Smooth muscle cell (in vitro differentiated cells): Measurements from ENCODE around the gene TMEM247. TPM values are rescaled to one million over a fixed set of nuclear protein-coding genes. Genes with fewer than 3 reads are reported as not detected.
A peak's percentile ranks its signal among the peaks of the same experiment; 100 is the strongest.

Experiments used
- DNase-seq: peaks from one replicate; lab custom pipeline; 2025; ENCODE audit not compliant: unreplicated experiment; lab: John Stamatoyannopoulos, UW
- H2AFZ ChIP-seq: fragments of 200-600 bp; sonication (generic); 2 replicates; pipeline ENCODE4 v1.6.0; 2016; ENCODE audit warnings: antibody characterized with exemption, low read depth, mild to moderate bottlenecking
- H3F3A ChIP-seq: fragments of 200-600 bp; sonication (generic); 2 replicates; pipeline ENCODE4 v1.6.0; 2017; ENCODE audit warnings: antibody characterized with exemption, low read depth
- H3K27ac ChIP-seq: fragments of 200-600 bp; sonication (generic); 2 replicates; pipeline ENCODE4 v1.5.1; 2016; ENCODE audit warnings: low read depth, mild to moderate bottlenecking
- H3K27me3 ChIP-seq: fragments of 200-600 bp; sonication (generic); 2 replicates; pipeline ENCODE4 v1.6.1; 2016; ENCODE audit warnings: low read depth, mild to moderate bottlenecking
- H3K36me3 ChIP-seq: fragments of 200-600 bp; sonication (generic); 2 replicates; pipeline ENCODE4 v1.5.1; 2016; ENCODE audit warnings: low read depth
- H3K4me1 ChIP-seq: fragments of 200-600 bp; sonication (generic); 2 replicates; pipeline ENCODE4 v1.5.1; 2016; ENCODE audit warnings: low read depth
- H3K4me2 ChIP-seq: fragments of 200-600 bp; sonication (generic); 2 replicates; pipeline ENCODE4 v1.6.0; 2016; ENCODE audit warnings: mild to moderate bottlenecking
- H3K4me3 ChIP-seq: fragments of 200-600 bp; sonication (generic); 2 replicates; pipeline ENCODE4 v1.5.1; 2016; ENCODE audit warnings: mild to moderate bottlenecking
- H3K79me2 ChIP-seq: fragments of 200-600 bp; sonication (generic); 2 replicates; pipeline ENCODE4 v1.6.0; 2016; ENCODE audit warnings: low read depth, mild to moderate bottlenecking
- H3K9ac ChIP-seq: fragments of 200-600 bp; sonication (generic); 2 replicates; pipeline ENCODE4 v1.6.0; 2016; ENCODE audit warnings: low read depth
- H3K9me3 ChIP-seq: fragments of 200-600 bp; sonication (generic); replicated peaks from 2 replicates; pipeline ENCODE4 v1.5.1; 2016; ENCODE audit warnings: low read depth
- H4K20me1 ChIP-seq: fragments of 200-600 bp; sonication (generic); 2 replicates; pipeline ENCODE4 v1.6.0; 2016; ENCODE audit warnings: low read depth
- WGBS: methylation state at CpG from one replicate; pipeline ENCODE4 v1.1.7; 2016; ENCODE audit warnings: low lambda C conversion rate; 5-methylcytosine and 5-hydroxymethylcytosine counted together
- polyA plus RNA-seq: library from polyadenylated mRNA; unstranded; fragments of >200 nt; fragmentation: Nextera tagmentation; extraction: Ambion mirVana; gene quantifications from 2 replicates; pipeline ENCODE4 v1.2.1, GENCODE V29; 2016
- total RNA-seq: library from RNA; depleted of rRNA; stranded (reverse); fragments of >200 nt; gene quantifications from 2 replicates; pipeline ENCODE4 v1.2.3, GENCODE V29; 2014
- TF ChIP-seq, protein P1 (sequence below): fragments of 200-600 bp; sonication (generic); IDR thresholded peaks from 2 replicates; pipeline ENCODE4 v1.5.1; 2017; ENCODE audit warnings: borderline replicate concordance, mild to moderate bottlenecking, antibody characterized with exemption; ENCODE audit not compliant: insufficient read depth, poor library complexity, severe bottlenecking

The TMEM247 gene
- total and polyA plus RNA-seq, 2 experiments from 2014 or later, result not detected

DNA sequence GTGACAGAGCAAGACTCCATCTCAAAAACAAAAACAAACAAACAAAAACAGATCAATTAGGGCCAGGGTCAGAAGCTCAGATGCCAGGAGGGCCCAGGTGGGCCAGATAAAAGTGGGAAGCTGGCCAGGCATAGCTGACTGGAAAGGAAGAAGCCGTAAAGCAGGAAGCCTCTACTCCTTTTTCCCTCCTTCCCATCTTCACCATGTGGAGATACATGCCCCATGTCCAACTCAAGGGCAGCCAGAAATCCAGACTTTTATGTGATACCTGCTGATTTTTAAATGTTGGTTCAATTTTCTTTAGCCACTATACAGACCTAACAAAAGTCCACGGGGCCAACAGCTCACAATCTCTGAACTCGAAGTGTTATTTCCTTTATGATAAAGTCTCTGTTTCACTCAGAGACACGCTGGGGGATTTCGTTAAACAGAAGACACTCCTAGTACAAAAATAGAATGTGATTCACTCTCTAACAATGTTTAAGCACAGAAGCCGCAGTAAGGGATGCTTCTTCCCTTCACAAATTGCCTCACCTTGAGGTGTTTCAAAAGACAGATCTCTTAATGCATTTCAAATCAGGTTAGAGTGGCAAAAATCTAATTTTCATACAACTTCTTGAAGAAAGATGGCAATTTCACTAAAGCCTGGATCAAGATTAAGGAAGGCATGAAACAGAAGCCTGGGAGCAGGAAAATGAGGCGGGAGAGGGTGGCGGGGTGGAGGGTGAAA lies 14.0 kb downstream of the TMEM247 start:
- peaks cover 15% of the 10 kb centered on the region for H3K27me3 ChIP-seq
- no peak overlapping the region for H3K4me3 ChIP-seq
- no peak for DNase-seq
- 34% methylated on average over 8 of the region's 8 CpGs for WGBS
- peak overlapping the region; percentile 71 for H3K4me2 ChIP-seq
- no peaks in the 10 kb centered on the region for H3F3A ChIP-seq
- H2AFZ ChIP-seq, result peak overlapping the region; percentile 17
- H4K20me1 ChIP-seq, result no peaks in the 10 kb centered on the region
- TF ChIP-seq, protein P1, sequence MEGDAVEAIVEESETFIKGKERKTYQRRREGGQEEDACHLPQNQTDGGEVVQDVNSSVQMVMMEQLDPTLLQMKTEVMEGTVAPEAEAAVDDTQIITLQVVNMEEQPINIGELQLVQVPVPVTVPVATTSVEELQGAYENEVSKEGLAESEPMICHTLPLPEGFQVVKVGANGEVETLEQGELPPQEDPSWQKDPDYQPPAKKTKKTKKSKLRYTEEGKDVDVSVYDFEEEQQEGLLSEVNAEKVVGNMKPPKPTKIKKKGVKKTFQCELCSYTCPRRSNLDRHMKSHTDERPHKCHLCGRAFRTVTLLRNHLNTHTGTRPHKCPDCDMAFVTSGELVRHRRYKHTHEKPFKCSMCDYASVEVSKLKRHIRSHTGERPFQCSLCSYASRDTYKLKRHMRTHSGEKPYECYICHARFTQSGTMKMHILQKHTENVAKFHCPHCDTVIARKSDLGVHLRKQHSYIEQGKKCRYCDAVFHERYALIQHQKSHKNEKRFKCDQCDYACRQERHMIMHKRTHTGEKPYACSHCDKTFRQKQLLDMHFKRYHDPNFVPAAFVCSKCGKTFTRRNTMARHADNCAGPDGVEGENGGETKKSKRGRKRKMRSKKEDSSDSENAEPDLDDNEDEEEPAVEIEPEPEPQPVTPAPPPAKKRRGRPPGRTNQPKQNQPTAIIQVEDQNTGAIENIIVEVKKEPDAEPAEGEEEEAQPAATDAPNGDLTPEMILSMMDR, result no peak
- peak overlapping the region; percentile 43 for H3K27ac ChIP-seq
- H3K9ac ChIP-seq, result peak overlapping the region; percentile 2
- no peaks in the 10 kb centered on the region for H3K79me2 ChIP-seq
- H3K4me1 ChIP-seq, result peaks cover 28% of the 10 kb centered on the region
- H3K9me3 ChIP-seq, result no peaks in the 10 kb centered on the region
- no peaks in the 10 kb centered on the region for H3K36me3 ChIP-seq

DNA sequence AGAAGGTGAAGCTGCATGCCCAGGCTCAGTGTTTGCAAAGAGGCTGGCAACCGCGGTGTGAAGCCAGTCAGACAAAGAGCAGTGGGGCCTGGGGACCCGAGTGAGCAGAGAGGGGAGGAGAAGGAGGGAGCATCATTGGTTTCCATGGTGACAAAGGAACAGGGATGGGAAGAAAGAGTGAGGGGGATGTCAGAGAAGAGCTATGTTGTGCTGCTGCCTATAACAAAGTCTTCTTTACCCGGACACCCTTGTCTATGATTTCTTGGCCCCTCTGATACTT lies 14.5 kb downstream of the TMEM247 start:
- H2AFZ ChIP-seq, result no peak overlapping the region
- no peak overlapping the region for H3K9ac ChIP-seq
- DNase-seq, result no peak
- peaks cover 2% of the 10 kb centered on the region for H3F3A ChIP-seq
- no peaks in the 10 kb centered on the region for H3K9me3 ChIP-seq
- peak overlapping the region; percentile 71 for H3K4me2 ChIP-seq
- H3K79me2 ChIP-seq, result no peaks in the 10 kb centered on the region
- TF ChIP-seq, protein P1, result no peak
- peak overlapping the region; percentile 43 for H3K27ac ChIP-seq
- no peak overlapping the region for H3K4me3 ChIP-seq
- 69% methylated on average over 4 of the region's 4 CpGs for WGBS
- peaks cover 28% of the 10 kb centered on the region for H3K4me1 ChIP-seq
- H4K20me1 ChIP-seq, result no peaks in the 10 kb centered on the region
- no peaks in the 10 kb centered on the region for H3K36me3 ChIP-seq
- H3K27me3 ChIP-seq, result peaks cover 20% of the 10 kb centered on the region

DNA sequence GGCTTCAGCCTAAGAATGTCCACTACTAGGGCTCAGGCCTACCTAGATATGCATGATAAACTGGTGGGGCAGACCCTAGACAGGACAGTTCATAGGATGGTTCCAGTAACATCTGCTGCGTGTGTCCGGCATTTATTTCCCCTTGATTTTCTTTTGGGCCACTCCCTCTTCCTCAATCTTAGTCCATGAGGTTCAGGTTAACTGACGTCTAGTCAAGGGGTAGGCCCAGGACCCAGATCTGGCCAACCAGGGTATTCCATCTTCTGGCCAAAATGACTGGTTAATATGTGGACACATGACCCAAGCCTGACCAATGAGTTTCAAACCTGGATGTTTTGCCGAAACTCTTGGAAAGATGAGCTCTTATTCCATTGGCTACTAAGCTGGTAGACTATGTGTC lies 15.2 kb downstream of the TMEM247 start:
- Histone ChIP-seq H3K27ac (no peak overlapping the region), H2AFZ (no peak overlapping the region), H4K20me1 (no peaks in the 10 kb centered on the region), H3F3A (peaks cover 6% of the 10 kb centered on the region), H3K79me2 (no peaks in the 10 kb centered on the region), H3K9me3 (no peaks in the 10 kb centered on the region), H3K4me3 (no peak overlapping the region), H3K27me3 (peaks cover 24% of the 10 kb centered on the region), H3K4me2 (no peak overlapping the region), H3K4me1 (peaks cover 24% of the 10 kb centered on the region), H3K9ac (no peak overlapping the region), H3K36me3 (no peaks in the 10 kb centered on the region)
- DNase-seq, result no peak
- TF ChIP-seq, protein P1, result no peak
- WGBS, result 98% methylated on average over 4 of the region's 4 CpGs
